ENCODE results near the gene EPHB2. TPM values are rescaled to one million over a fixed set of nuclear protein-coding genes. Genes with fewer than 3 reads are reported as not detected.

The EPHB2 gene
- total and polyA plus RNA-seq, 9 donors = 2.5 to 55.1 (median 15.1) TPM

DNA sequence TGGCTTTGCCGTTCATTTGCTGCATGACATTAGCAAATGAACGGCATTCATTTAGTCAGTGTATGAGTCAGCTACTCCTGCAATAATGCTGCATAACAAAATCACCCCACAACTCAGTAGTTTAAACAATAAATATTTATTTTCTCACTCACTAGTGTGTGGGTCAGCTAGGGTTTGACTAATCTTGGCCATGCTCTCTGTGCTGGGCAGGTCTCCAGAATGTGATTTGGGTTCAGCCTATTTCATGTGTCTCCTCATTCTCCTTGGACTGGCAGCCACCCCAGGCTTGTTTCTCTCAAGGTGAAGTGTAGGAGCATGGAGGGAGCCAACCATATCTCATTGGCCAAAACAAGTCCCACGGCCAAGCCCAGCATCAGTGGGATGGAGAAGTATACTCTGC is 157.7 kb downstream of the EPHB2 start:
- Histone ChIP-seq H3K36me3 (no peaks in the 10 kb centered on the region), H3K27ac (no peak overlapping the region), H3K27me3 (no peaks in the 10 kb centered on the region), H3K4me3 (no peak overlapping the region), H3K4me1 (ENCODE audit: insufficient read depth) (peaks cover 4% of the 10 kb centered on the region), H3K9me3 (no peaks in the 10 kb centered on the region)
- WGBS, 3 donors = 84 to 90% (median 90%) methylated on average over 3 of the region's 3 CpGs
- TF ChIP-seq, protein P1, sequence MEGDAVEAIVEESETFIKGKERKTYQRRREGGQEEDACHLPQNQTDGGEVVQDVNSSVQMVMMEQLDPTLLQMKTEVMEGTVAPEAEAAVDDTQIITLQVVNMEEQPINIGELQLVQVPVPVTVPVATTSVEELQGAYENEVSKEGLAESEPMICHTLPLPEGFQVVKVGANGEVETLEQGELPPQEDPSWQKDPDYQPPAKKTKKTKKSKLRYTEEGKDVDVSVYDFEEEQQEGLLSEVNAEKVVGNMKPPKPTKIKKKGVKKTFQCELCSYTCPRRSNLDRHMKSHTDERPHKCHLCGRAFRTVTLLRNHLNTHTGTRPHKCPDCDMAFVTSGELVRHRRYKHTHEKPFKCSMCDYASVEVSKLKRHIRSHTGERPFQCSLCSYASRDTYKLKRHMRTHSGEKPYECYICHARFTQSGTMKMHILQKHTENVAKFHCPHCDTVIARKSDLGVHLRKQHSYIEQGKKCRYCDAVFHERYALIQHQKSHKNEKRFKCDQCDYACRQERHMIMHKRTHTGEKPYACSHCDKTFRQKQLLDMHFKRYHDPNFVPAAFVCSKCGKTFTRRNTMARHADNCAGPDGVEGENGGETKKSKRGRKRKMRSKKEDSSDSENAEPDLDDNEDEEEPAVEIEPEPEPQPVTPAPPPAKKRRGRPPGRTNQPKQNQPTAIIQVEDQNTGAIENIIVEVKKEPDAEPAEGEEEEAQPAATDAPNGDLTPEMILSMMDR (IDR thresholded peaks at IDR 0.05) = no peak
- intact Hi-C loops (cut with DNase I) = no loop called here
- DNase-seq = no peak

DNA sequence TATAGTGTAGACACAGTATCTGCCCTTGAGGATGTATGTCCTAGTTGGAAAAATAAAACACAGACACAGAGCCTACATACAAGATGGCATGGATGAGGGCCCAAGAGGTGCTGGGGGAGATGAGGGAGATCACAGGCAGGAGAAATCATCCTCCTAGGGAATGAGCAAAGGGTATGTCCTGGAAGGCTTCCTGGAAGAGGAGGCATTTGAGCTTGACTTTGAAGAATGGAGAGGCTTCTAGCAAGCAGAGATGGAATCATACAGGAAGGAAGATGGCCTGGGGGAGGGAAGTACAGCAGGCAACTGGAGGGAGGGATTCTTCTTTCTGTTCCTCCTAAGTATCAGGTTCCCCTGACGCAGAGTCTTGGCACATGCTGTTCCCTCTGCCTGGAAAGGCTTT is 158.7 kb downstream of the EPHB2 start:
- intact Hi-C loops (cut with DNase I) = no loop called here
- Histone ChIP-seq H3K4me1 (ENCODE audit: insufficient read depth) (peaks cover 4% of the 10 kb centered on the region), H3K27ac (no peak overlapping the region), H3K9me3 (no peaks in the 10 kb centered on the region), H3K27me3 (no peaks in the 10 kb centered on the region), H3K4me3 (no peak overlapping the region), H3K36me3 (no peaks in the 10 kb centered on the region)
- no peak for TF ChIP-seq EP300 (IDR thresholded peaks at IDR 0.05)
- no peak for TF ChIP-seq POLR2A (IDR thresholded peaks at IDR 0.05)
- TF ChIP-seq, protein P1 (IDR thresholded peaks at IDR 0.05) = no peak
- DNase-seq = no peak
- WGBS, 3 donors = 93 to 100% (median 94%) methylated on average over 1 of the region's 1 CpG

DNA sequence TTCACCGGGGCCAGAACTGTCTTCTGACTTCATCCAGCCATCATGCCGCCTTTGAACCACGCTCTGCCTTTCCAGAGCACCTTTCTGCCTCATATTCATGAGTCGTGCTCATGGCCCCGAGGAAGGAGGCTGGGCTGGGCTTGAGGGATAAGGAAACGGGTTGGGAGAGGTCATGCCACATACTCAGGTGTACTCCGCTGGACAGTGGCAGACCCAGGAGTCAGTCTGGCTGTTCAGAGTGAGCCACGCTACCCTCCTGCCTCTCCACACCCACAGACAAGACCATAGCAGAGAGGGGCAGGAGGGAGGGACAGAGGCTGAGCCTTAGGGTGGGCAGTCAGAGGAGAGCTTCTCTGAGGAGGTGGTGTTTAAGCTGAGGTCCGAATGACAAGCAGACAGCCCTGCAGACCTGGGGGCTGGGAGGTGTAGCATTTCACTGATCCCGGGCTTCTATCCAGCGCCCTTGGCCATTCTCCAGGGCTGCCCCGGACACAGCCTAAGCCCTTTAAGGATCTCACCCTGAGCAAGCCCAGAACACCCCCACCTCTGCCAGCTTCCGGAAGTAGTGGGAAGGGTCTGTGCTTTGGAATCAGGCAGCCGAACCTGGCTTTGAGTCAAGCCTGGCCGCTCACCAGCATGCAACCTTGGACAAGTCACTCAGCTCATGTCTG is 159.7 kb downstream of the EPHB2 start:
- Histone ChIP-seq H3K4me1 (ENCODE audit: insufficient read depth) (peaks cover 4% of the 10 kb centered on the region), H3K4me3 (no peak overlapping the region), H3K9me3 (no peaks in the 10 kb centered on the region), H3K36me3 (no peaks in the 10 kb centered on the region), H3K27me3 (no peaks in the 10 kb centered on the region), H3K27ac (peak overlapping the region in 1 of 2 donors; percentile 38)
- intact Hi-C loops (cut with DNase I) = no loop called here
- TF ChIP-seq POLR2A (IDR thresholded peaks at IDR 0.05) (no peak), EP300 (IDR thresholded peaks at IDR 0.05) (no peak)
- TF ChIP-seq, protein P1 (IDR thresholded peaks at IDR 0.05) = no peak
- DNase-seq = peak; percentile 45 to 77 (median 65)
- WGBS, 3 donors = 34 to 36% (median 35%) methylated on average over 15 of the region's 15 CpGs

DNA sequence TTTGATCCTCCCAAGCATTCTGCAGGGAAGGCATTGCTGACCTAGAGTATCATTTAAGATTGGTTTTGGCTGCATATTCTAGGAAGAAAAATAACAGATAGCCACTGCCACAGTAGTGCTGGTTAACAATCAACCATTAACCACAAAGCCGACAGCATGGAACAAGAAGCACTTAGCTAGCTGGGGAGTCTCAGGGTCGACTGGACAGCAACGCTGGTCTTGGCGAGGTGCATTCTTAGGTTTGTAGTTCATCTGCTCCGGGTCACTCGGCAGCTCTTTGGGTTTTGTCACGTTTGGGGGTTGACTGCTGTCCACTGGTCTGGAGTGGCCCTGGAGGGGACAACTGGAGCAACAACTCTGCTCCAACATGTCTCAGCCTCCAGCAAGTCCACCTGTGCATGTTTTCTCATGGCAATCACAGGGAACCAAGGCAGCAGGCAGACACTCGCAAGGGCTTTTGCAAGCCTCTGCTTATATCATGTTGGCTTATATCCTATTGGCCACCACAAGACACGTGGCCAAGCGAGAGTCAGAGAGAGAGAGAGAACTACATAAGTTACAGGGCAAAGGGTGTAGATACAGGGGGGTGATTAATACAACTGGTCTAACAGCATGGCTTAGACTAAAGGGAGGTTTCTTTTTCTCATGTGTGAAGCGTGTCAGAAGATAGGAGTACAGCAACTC is 162.5 kb downstream of the EPHB2 start:
- no peaks in the 10 kb centered on the region for H3K36me3 ChIP-seq
- TF ChIP-seq EP300 (IDR thresholded peaks at IDR 0.05) (no peak), POLR2A (IDR thresholded peaks at IDR 0.05) (no peak)
- TF ChIP-seq, protein P1 (IDR thresholded peaks at IDR 0.05) = no peak
- no peak overlapping the region for H3K27ac ChIP-seq
- H3K9me3 ChIP-seq = no peaks in the 10 kb centered on the region
- no peaks in the 10 kb centered on the region for H3K27me3 ChIP-seq
- no peak overlapping the region for H3K4me3 ChIP-seq
- intact Hi-C loops (cut with DNase I) = no loop called here
- DNase-seq = no peak
- peaks cover 11% of the 10 kb centered on the region for H3K4me1 ChIP-seq (ENCODE audit: insufficient read depth)
- 84 to 87% (median 86%) methylated on average over 11 of the region's 11 CpGs for WGBS, 3 donors
